ENCODE data around the gene RHPN2. TPM values are rescaled to one million over a fixed set of nuclear protein-coding genes. Genes with fewer than 3 reads are reported as not detected.
"Not testable (repeated sequence)": the region's sequence is repeated elsewhere in the genome, so short reads cannot be mapped to it uniquely, and the experiment has no call there.

The RHPN2 gene
- total RNA-seq, 4 donors from 2014 or later: 5.7 to 24.0 (median 14.1) TPM

DNA sequence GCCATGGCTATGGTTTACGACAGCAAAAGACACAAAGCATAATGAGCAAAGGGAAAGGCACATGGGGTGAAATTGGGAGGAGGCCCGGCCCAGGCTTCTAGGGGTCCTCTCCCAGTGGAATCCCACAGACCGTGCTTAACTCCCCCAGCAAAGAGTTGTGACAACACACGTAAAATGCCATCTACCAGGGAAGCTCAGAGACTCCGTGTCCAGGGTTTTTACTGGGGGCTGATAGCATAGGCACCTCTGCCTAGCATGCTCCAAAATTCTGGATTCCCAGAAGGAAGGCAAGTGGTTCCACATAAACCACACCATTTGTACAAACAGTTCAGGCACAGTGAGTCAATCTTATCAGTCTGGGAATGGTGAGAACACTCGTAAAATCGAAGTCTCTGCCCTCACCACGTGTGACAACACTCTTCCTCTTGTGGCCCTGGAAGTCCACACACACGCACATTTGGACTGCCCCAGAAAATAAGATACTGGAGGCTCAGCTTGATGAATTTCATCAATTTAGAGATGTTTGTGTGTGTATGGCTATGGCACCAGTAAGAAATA is 34.9 kb downstream of the RHPN2 start:
- TF ChIP-seq, protein P1, sequence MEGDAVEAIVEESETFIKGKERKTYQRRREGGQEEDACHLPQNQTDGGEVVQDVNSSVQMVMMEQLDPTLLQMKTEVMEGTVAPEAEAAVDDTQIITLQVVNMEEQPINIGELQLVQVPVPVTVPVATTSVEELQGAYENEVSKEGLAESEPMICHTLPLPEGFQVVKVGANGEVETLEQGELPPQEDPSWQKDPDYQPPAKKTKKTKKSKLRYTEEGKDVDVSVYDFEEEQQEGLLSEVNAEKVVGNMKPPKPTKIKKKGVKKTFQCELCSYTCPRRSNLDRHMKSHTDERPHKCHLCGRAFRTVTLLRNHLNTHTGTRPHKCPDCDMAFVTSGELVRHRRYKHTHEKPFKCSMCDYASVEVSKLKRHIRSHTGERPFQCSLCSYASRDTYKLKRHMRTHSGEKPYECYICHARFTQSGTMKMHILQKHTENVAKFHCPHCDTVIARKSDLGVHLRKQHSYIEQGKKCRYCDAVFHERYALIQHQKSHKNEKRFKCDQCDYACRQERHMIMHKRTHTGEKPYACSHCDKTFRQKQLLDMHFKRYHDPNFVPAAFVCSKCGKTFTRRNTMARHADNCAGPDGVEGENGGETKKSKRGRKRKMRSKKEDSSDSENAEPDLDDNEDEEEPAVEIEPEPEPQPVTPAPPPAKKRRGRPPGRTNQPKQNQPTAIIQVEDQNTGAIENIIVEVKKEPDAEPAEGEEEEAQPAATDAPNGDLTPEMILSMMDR (IDR thresholded peaks at IDR 0.05): no peak
- DNase-seq (ENCODE audit: low spot score): no peak
- ATAC-seq (ENCODE audit: low FRiP score): no peak

DNA sequence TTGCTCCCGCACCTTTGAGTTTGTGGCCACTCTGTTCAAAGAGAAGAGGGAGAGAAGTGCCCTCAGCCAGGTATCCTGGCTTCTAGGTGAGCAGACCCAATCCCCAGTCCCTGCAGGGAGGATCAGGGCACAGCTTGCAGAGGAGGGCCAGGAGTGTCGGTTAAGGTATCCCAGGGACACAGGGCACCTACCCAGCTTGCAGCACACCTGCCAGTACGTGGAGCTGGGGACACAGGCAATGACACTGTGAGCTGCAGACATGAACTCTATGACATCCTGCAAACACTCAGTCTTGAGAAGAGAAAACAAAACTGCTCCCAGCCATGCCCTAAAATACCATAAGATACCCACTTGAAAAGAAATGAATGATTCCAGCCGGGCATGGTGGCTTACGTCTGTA is 38.1 kb downstream of the RHPN2 start:
- not testable (repeated sequence) for DNase-seq (ENCODE audit: low spot score); ATAC-seq (ENCODE audit: low FRiP score)

DNA sequence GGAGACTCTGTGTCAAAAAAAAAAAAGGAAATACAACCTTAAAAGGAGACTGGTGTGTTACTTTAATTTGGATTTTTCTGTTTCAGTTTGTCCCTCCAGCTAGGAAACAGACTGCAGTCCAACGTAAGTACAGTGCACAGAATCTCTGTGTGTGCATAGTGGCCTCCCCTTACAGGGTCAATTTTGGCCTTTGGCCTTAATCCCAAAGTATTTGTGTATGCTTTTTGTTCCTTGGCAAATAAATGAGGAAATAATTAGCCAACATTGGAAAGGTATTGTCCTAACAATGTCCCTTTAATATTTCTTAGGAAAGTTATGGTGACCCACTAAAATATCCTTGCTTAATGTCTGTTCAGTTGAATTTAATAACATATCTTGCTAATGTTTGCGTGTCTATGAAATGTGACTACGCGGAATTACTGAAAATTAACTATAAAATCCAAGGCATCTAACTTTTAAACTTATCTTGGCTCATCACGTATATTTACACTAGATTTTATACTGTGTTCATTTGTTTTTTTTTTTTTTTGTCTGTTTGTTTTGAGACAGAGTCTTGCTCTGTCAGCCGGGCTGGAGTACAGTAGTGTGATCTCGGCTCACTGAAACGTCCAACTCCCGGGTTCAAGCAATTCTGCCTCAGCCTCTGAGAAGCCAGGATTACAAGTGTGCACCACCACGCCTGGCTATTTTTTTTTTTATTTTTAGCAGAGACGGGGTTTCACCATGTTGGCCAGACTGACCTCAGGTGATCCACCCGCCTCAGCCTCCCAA is 39.0 kb downstream of the RHPN2 start:
- not testable (repeated sequence) for ATAC-seq (ENCODE audit: low FRiP score); DNase-seq (ENCODE audit: low spot score)

DNA sequence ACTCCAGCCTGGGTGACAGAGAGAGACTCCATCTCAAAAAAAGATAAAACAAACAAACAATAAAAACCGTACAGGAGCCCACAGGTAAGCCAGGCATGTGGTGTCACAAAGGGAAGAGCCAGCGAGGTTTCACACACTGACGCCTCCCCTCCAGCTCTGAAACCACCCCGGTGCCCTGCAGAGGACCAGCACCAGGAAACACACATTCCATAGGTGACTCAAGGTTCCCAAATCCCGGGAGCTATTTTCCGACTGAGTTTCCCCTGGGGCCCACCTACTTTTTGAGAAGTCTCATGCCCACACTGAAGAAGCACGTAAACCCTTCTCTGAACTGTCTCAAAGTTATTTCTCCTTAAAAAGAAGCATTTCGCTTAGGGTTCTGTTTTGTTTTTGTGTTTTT is 40.3 kb downstream of the RHPN2 start:
- ATAC-seq (ENCODE audit: low FRiP score) (no peak), DNase-seq (ENCODE audit: low spot score) (no peak)
- TF ChIP-seq, protein P1 (IDR thresholded peaks at IDR 0.05): no peak

- peak; percentile 48 for ATAC-seq (ENCODE audit: low FRiP score)
- TF ChIP-seq, protein P1 (IDR thresholded peaks at IDR 0.05): no peak
- no peak for DNase-seq (ENCODE audit: low spot score)
Measured at GRCh38 chr19:33022472-33023116, 42.1 kb downstream of the RHPN2 start.

- not testable (repeated sequence) for ATAC-seq (ENCODE audit: low FRiP score); DNase-seq (ENCODE audit: low spot score)
Measured at GRCh38 chr19:33010891-33011290, 53.8 kb downstream of the RHPN2 start.

GRCh38 chr19:33008738-33009137 is 56.0 kb downstream of the RHPN2 start:
- no peak for ATAC-seq (ENCODE audit: low FRiP score)
- DNase-seq (ENCODE audit: low spot score): no peak
- TF ChIP-seq, protein P1 (IDR thresholded peaks at IDR 0.05): no peak

DNA sequence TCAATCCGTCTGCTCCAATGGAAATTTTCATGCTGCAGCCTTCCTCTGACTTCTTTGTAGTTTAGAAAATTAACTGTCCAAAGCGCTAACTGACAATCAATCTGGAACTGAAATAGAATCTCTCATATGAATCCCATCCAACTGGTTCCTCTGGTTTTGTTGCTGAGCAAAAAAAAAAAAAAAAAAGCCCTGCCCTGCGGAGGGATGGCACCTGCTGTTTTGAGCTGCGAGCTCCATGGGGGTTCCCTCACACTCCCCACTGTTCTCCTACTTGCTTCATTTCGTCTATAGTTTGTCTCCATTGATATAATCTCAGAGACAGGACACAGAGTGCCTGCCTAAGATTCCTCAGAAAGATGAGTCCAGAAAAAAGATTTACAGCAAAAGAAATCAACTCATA is 59.2 kb downstream of the RHPN2 start:
- no peak for ATAC-seq (ENCODE audit: low FRiP score)
- TF ChIP-seq, protein P1 (IDR thresholded peaks at IDR 0.05): no peak
- no peak for DNase-seq (ENCODE audit: low spot score)

DNA sequence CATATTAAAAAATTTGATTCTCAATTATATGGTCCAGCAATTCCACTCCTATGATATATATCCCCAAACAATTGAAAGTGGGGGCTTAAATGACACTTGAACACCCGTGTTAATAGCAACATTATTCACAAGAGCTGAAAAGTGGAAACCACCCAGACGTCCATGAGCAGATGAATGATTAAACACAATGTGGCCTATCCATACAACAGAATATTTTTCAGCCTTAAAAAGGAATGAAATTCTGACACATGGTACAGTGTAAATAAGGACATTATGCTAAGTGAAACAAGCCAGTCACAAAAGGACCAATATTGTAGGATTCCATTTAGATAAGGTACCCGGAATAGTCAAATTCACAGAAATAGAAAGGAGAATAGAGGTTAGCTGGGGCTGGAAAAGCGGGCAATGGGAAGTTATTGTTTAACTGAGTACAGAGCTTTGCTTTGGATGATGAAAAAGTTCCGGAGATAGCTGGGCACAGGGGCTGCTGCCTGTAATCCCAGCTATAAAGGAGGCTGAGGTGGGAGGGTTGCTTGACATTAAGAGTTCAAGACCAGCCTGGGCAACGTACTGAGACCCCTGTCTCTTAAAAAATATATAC is 61.2 kb downstream of the RHPN2 start:
- DNase-seq (ENCODE audit: low spot score); ATAC-seq (ENCODE audit: low FRiP score): not testable (repeated sequence)

DNA sequence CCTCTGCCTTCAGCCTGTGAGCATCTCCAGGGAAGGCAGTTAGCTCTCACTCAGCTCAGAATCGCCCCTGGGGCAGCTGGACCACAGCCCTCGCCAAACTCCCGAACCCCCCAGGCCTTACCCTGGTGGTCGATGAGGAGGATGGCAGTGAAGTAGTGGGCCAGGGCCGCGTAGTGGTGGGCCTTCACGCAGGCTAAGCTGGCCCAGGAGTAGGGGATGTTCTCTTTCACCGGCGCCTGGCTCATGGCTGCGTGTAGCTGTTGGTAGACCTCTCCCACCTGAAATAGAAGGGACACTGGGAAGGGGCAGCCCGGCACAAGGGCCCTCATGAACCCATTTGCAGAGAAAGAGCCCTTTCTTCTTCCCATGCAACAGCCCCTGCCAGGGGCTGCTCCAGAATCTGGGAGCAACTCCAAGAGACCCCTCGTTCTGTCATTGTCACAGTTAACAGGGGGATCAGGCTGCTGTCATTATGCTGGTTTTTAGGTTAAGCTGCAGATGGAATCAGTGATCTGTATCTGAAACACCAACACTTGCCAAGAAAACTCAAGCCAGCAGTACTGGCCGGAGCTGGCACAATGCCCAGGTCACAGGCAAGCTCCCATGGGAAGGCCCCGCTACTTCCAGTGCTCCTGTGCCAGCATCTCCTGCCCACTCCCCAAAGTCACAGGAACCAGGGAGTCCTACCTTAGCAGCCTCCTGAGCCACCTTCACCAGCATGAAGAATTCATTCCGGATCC is 62.4 kb downstream of the RHPN2 start:
- DNase-seq (ENCODE audit: low spot score): not testable (repeated sequence)
- peak; percentile 8 for ATAC-seq (ENCODE audit: low FRiP score)

All from omental fat pad (tissue), 4 donors.